Epithelial cell of proximal tubule (primary cell): Measurements from ENCODE around the gene B3GNT5. TPM values are rescaled to one million over a fixed set of nuclear protein-coding genes. Genes with fewer than 3 reads are reported as not detected.

ENCODE experiments used
- DNase-seq: peaks from one replicate; pipeline ENCODE4 v3.0.0-alpha.2; 2011; ENCODE audit warnings: low read depth
- H3K4me3 ChIP-seq: 2 replicates; pipeline ENCODE4 v1.5.1; 2011; ENCODE audit warnings: low read depth, mild to moderate bottlenecking, low read length
- CTCF ChIP-seq: conservative IDR thresholded peaks from 2 replicates; pipeline ENCODE4 v1.5.1; 2012; ENCODE audit warnings: low read depth, mild to moderate bottlenecking, low read length
- total RNA-seq: library from RNA; depleted of rRNA; stranded (reverse); fragments of >200 nt; gene quantifications from 2 replicates; pipeline ENCODE4 v1.2.3, GENCODE V29; 2015

Gene B3GNT5
- total RNA-seq, 1 donor from 2014 or later, result 17.2 TPM

GRCh38 chr3:183308751-183309150 is 55.7 kb downstream of the B3GNT5 start:
- no peak for DNase-seq
- no peak overlapping the region for H3K4me3 ChIP-seq
- TF ChIP-seq CTCF, result no peak

DNA sequence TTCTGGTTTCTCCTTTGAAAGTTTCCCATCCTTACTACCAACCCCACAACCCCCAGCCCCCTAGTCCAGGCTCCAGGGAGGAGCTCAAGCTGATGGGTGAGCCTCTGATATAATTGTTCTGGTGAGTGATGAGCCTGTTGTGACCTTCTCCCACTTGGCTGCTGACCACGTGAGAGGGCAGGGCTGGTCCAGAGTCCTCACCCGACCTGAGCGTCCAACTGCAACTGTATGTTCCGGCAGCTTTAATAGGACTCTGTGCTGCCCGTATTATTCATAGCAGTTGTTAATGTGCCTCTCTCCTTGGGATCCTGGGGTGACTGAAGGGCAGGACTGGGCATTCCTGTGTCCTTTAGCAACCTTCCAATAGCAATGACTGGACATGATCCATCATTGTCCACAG is 56.2 kb downstream of the B3GNT5 start:
- TF ChIP-seq CTCF, result no peak
- no peak for DNase-seq
- H3K4me3 ChIP-seq, result no peak overlapping the region

DNA sequence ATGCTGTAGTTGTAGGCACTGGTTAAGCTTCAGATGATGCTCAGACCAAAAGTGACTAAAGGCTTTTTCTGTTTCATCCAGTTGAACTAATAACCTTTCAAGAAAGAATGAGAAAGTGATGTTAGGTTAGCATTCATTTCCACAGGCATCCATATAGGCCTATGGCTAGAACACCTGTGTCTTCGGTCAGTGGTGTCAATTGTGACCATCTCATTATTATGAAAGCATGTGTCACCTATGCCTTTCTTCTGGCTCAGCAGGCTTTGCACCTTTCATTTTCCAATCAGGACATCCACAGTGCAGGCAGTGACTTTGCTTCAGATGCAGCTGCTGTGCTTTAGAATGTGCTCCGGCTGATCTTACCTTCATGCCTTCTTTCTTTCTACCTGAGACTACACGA is 57.9 kb downstream of the B3GNT5 start:
- no peak for TF ChIP-seq CTCF
- no peak overlapping the region for H3K4me3 ChIP-seq
- no peak for DNase-seq

GRCh38 chr3:183312433-183312832 is 59.4 kb downstream of the B3GNT5 start:
- no peak overlapping the region for H3K4me3 ChIP-seq
- DNase-seq, result no peak
- no peak for TF ChIP-seq CTCF

GRCh38 chr3:183313351-183313750 is 60.3 kb downstream of the B3GNT5 start:
- no peak for TF ChIP-seq CTCF
- H3K4me3 ChIP-seq, result no peak overlapping the region
- no peak for DNase-seq

DNA sequence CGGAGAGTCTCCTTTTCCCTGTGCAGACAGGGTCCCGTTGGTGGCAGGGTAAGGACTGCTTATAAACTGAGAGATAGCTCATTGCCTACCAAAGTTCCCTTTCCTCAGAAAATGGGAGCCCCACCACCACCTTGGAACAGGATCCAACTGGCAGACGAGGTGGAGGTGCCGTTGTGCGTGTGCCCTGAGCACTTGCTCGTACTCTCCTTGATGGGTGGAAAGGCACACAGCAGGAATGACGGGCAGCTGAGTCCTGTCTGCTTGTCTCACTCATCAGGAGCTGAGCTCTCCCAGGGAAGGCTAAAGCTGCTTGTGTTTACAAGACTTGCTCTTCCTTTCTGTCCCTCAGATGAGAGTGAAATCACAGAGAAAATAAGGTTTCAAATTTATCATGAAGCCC is 60.7 kb downstream of the B3GNT5 start:
- no peak for TF ChIP-seq CTCF

GRCh38 chr3:183315739-183316138 is 62.7 kb downstream of the B3GNT5 start:
- no peak for DNase-seq
- H3K4me3 ChIP-seq, result no peak overlapping the region
- TF ChIP-seq CTCF, result no peak

More for the DNA sequence above, 60.7 kb downstream of the B3GNT5 start:
- no peak overlapping the region for H3K4me3 ChIP-seq
- DNase-seq, result no peak
